Heart left ventricle (tissue), 13 donors: ENCODE data around the gene DEXI.
"Not testable (repeated sequence)": the region's sequence is repeated elsewhere in the genome, so short reads cannot be mapped to it uniquely, and the experiment has no call there.

Experiments
- POLR2A ChIP-seq, 2 donors: fragments of 450-650 bp; IDR thresholded peaks; one replicate each; pipeline ENCODE4 v1.6.1; 2017; ENCODE audit warnings: antibody characterized with exemption in 2 of 2, mild to moderate bottlenecking in 2 of 2, moderate library complexity in 2 of 2
- TF ChIP-seq, protein P1 (sequence below), 12 donors: fragments of 200-600 bp; sonication (generic) in 4 of 12; IDR thresholded peaks; one replicate each; pipeline versions ENCODE4 v1.5.0 to v1.8.0; 2018 to 2022; ENCODE audit warnings: antibody characterized with exemption in 12 of 12, mild to moderate bottlenecking in 5 of 12
- donor health status: ischemic (EF 13 %, LVEDD 7.1; RV severe dilation, severe dysfunction).
- donor health status: DM: no; HTN: yes; CAD: no.
- donor health status: DM: no; HTN: no; CAD: no.
- donor health status: ischemic (EF 25% LVEDD 6.9; RV normal size, moderate dysfunction).
- donor health status: ischemic (EF 25% LVEDD 5.7; RV mildly dilated, moderate dysfunction).
- donor health status: ischemic (EF 35%, LVEDD 5.7; RV mildly dilated, moderate dysfunction).
- donor health status: nonischemic (EF 11% LVEDD 7.7; RV severe dilation, severe dysfunction).
- donor health status: DM: yes; HTN: yes; CAD: no.
- donor health status: PGD.
- donor health status: ischemic (EF 29% LVEDD 5.4; RV normal size, mild dysfunction).
- donor health status: nonischemic (EF 23%, LVEDD 6.1; RV moderate dilation, normal function).

DNA sequence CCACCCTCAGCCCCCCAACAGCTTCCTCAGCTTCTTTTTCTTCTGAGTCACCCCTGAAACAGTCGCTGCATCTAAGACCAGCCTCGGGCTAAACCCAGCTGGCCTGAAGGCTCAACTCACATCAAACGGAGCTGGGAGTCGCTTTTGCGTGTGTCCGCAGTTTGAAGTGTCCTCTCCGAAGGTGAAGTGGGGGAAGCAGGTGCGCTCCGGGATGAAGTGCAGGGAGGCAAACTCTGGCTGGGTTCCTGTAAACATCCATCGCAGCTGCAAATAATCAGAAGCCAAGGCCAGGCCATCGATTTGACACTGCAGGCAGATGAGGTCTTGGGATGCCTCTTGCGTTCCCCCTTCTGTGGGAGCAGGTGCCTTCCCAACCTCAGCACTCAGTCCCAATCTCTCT is 13.2 kb downstream of the DEXI start:
- TF ChIP-seq POLR2A (IDR thresholded peaks at IDR 0.05): not testable (repeated sequence)
- TF ChIP-seq, protein P1, sequence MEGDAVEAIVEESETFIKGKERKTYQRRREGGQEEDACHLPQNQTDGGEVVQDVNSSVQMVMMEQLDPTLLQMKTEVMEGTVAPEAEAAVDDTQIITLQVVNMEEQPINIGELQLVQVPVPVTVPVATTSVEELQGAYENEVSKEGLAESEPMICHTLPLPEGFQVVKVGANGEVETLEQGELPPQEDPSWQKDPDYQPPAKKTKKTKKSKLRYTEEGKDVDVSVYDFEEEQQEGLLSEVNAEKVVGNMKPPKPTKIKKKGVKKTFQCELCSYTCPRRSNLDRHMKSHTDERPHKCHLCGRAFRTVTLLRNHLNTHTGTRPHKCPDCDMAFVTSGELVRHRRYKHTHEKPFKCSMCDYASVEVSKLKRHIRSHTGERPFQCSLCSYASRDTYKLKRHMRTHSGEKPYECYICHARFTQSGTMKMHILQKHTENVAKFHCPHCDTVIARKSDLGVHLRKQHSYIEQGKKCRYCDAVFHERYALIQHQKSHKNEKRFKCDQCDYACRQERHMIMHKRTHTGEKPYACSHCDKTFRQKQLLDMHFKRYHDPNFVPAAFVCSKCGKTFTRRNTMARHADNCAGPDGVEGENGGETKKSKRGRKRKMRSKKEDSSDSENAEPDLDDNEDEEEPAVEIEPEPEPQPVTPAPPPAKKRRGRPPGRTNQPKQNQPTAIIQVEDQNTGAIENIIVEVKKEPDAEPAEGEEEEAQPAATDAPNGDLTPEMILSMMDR (IDR thresholded peaks at IDR 0.05): not testable (repeated sequence)
